GM12878 (cell line): ENCODE results near the gene NQO1. TPM values are rescaled to one million over a fixed set of nuclear protein-coding genes. Genes with fewer than 3 reads are reported as not detected.

Experiments used
- ATAC-seq: fragments of 200-7000 bp; cut with Tn5 transposase; 3 replicates; pipeline ENCODE4 v1.9.1; 2020; ENCODE audit warnings: mild to moderate bottlenecking, moderate library complexity
- BruUV-seq: library from RNA; stranded (reverse); fragments of 400-500 nt; replicated peaks from 2 replicates; lab custom pipeline; 2021; lab: Mats Ljungman, UMichigan
- CTCF ChIA-PET: fragments of 300-600 bp; sonication (Branson Sonifier 250); formaldehyde crosslinking; extraction: SDS; loops from one replicate; lab custom pipeline; 2021; ENCODE audit warnings: inconsistent platforms; lab: Yijun Ruan, JAX
- POLR2A ChIA-PET: fragments of 350-600 bp; formaldehyde crosslinking; extraction: SDS; loops from one replicate; lab custom pipeline; 2021; ENCODE audit warnings: inconsistent platforms; lab: Charles Lee
- RAD21 ChIA-PET: fragments of 300-600 bp; sonication (Branson Sonifier 250); formaldehyde crosslinking; loops from one replicate; lab custom pipeline; 2023; ENCODE audit warnings: antibody characterized with exemption; ENCODE audit not compliant: unreplicated experiment; lab: Charles Lee
- SMC1A ChIA-PET: fragments of 300-600 bp; sonication (Branson Sonifier 250); formaldehyde crosslinking; loops from one replicate; lab custom pipeline; 2023; ENCODE audit not compliant: unreplicated experiment, uncharacterized antibody; lab: Charles Lee
- DNase-seq: peaks from one replicate; pipeline ENCODE4 v3.0.0-alpha.2; 2011; ENCODE audit warnings: low read depth, low spot score
- FAIRE-seq: peaks from 3 replicates; lab custom pipeline; 2011; peaks lifted over from hg19 to GRCh38; lab: Jason Lieb, UNC
- H2AFZ ChIP-seq: 2 replicates; pipeline ENCODE4 v1.6.0; 2011; ENCODE audit warnings: low read depth, low read length, control low read depth; ENCODE audit not compliant: control insufficient read depth
- H3K27ac ChIP-seq: 2 replicates; pipeline ENCODE4 v1.5.1; 2011; ENCODE audit warnings: control low read depth; ENCODE audit not compliant: control insufficient read depth, insufficient read depth
- H3K27me3 ChIP-seq, 2 experiments: replicated peaks in 1 of 2; 2 replicates each; pipeline versions ENCODE4 v1.6.0 to v1.6.1; 2011; ENCODE audit warnings: low read length in 1 of 2; ENCODE audit not compliant: control insufficient read depth in 2 of 2, insufficient read depth in 2 of 2
- H3K36me3 ChIP-seq, 2 experiments: 2 replicates each; pipeline ENCODE4 v1.5.1; 2011; ENCODE audit warnings: low read length in 1 of 2; ENCODE audit not compliant: control insufficient read depth in 2 of 2, insufficient read depth in 2 of 2
- H3K4me1 ChIP-seq: 2 replicates; pipeline ENCODE4 v1.6.1; 2011; ENCODE audit warnings: mild to moderate bottlenecking, low read length, moderate library complexity, mixed read lengths; ENCODE audit not compliant: control insufficient read depth, insufficient read depth
- H3K4me2 ChIP-seq: 2 replicates; pipeline ENCODE4 v1.6.0; 2011; ENCODE audit warnings: control low read depth; ENCODE audit not compliant: control insufficient read depth, insufficient read depth
- H3K4me3 ChIP-seq: fragments of 200-600 bp; sonication (generic); 2 replicates; pipeline ENCODE4 v1.5.1; 2016
- H3K79me2 ChIP-seq: 2 replicates; pipeline ENCODE4 v1.6.0; 2011; ENCODE audit warnings: low read length; ENCODE audit not compliant: control insufficient read depth, insufficient read depth
- H3K9ac ChIP-seq: 2 replicates; pipeline ENCODE4 v1.8.0; 2011; ENCODE audit warnings: low read length, control low read depth, mixed read lengths; ENCODE audit not compliant: control insufficient read depth, insufficient read depth
- H3K9me3 ChIP-seq: replicated peaks from 3 replicates; pipeline ENCODE4 v1.5.1; 2011; ENCODE audit warnings: mild to moderate bottlenecking, low read length; ENCODE audit not compliant: control insufficient read depth, insufficient read depth
- H4K20me1 ChIP-seq: 2 replicates; pipeline ENCODE4 v1.6.0; 2011; ENCODE audit not compliant: control insufficient read depth, insufficient read depth
- BMI1 ChIP-seq: fragments of 450-650 bp; IDR thresholded peaks from 2 replicates; pipeline ENCODE4 v1.6.1; 2016; ENCODE audit warnings: mild to moderate bottlenecking, moderate library complexity, borderline replicate concordance
- CBFB ChIP-seq: IDR thresholded peaks from 2 replicates; pipeline ENCODE4 v1.6.1; 2016; ENCODE audit warnings: antibody characterized with exemption, low read depth
- CBX5 ChIP-seq: sonication (generic); IDR thresholded peaks from 2 replicates; pipeline ENCODE4 v1.6.1; 2016; ENCODE audit warnings: low read depth, moderate library complexity, mild to moderate bottlenecking, inconsistent platforms
- ESRRA ChIP-seq: IDR thresholded peaks from 2 replicates; pipeline ENCODE4 v1.6.1; 2012; ENCODE audit warnings: mild to moderate bottlenecking, low read length, improper control_type of control experiment
- EZH2 ChIP-seq: IDR thresholded peaks from 2 replicates; pipeline ENCODE4 v1.6.1; 2012; ENCODE audit warnings: low read depth, mild to moderate bottlenecking, control low read depth, inconsistent platforms, low read length, borderline replicate concordance; ENCODE audit not compliant: control insufficient read depth
- FOS ChIP-seq: IDR thresholded peaks from 3 replicates; pipeline ENCODE4 v1.6.1; 2011; ENCODE audit warnings: borderline replicate concordance; ENCODE audit not compliant: insufficient read length; ENCODE audit errors: extremely low read depth
- NR2F1 ChIP-seq: fragments of 450-650 bp; conservative IDR thresholded peaks from 2 replicates; pipeline ENCODE4 v1.6.1; 2017; ENCODE audit warnings: mild to moderate bottlenecking
- TCF7 ChIP-seq: IDR thresholded peaks from 2 replicates; pipeline ENCODE4 v1.6.1; 2014; ENCODE audit warnings: antibody characterized with exemption, borderline replicate concordance
- WGBS: methylation state at CpG from one replicate; pipeline ENCODE4 v1.1.6; 2016; ENCODE audit warnings: low lambda C conversion rate; ENCODE audit not compliant: insufficient replicate concordance, insufficient coverage; ENCODE audit errors: missing lambda C conversion rate; 5-methylcytosine and 5-hydroxymethylcytosine counted together
- in situ Hi-C: fragments of 300-500 bp; cut with MboI; formaldehyde crosslinking; loops from 9 replicates; pipeline ENCODE4 v1.14.3; 2018; ENCODE audit warnings: mixed read lengths
- intact Hi-C: fragments of 100-400 bp; cut with micrococcal nuclease; formaldehyde crosslinking; loops from one replicate; pipeline ENCODE4 v1.14.2; 2022; ENCODE audit not compliant: unreplicated experiment
- polyA plus RNA-seq, 11 experiments: library from polyadenylated mRNA; depleted of rRNA in 4 of 11; unstranded in 6 of 11; stranded (reverse) in 5 of 11; fragments of >200 nt; fragmentation: Nextera tagmentation in 4 of 11; fragmentation: Illumina TruSeq in 1 of 11; extraction: Ambion mirVana in 4 of 11; extraction: Trizol in 1 of 11; gene quantifications; 1 replicate in 1 of 11; 2 replicates in 10 of 11; pipeline versions ENCODE4 v1.2.1 to v1.2.3, GENCODE V29; 2011 to 2016; ENCODE audit warnings: inconsistent platforms in 2 of 11, missing spikeins in 2 of 11, low read depth in 1 of 11
- total RNA-seq, 4 experiments: library from RNA; depleted of rRNA in 3 of 4; stranded (reverse); fragments of >200 nt in 3 of 4; fragmentation: Illumina TruSeq in 1 of 4; extraction: Trizol in 1 of 4; gene quantifications; 2 replicates each; pipeline versions ENCODE4 v1.2.1 to v1.2.3, GENCODE V29; 2013 to 2021
- TF ChIP-seq, protein P1 (sequence below): fragments of 450-650 bp; IDR thresholded peaks from 2 replicates; pipeline ENCODE4 v1.6.1; 2018; ENCODE audit warnings: mild to moderate bottlenecking, low read depth, moderate library complexity; ENCODE audit not compliant: partially characterized antibody
- TF ChIP-seq, protein P2 (sequence below): fragments of 450-650 bp; IDR thresholded peaks from 2 replicates; pipeline ENCODE4 v1.6.1; 2017; ENCODE audit warnings: mild to moderate bottlenecking
- TF ChIP-seq, protein P3 (sequence below): fragments of 150-350 bp; IDR thresholded peaks from 2 replicates; pipeline ENCODE4 v1.6.1; 2016; ENCODE audit warnings: low read depth, low read length

The NQO1 gene
- total and polyA plus RNA-seq, 10 of the 15 experiments (the other 5 are each of a cell fraction or from before 2014, with no cell fraction given) = 24.6 to 84.9 (median 34.6) TPM

DNA sequence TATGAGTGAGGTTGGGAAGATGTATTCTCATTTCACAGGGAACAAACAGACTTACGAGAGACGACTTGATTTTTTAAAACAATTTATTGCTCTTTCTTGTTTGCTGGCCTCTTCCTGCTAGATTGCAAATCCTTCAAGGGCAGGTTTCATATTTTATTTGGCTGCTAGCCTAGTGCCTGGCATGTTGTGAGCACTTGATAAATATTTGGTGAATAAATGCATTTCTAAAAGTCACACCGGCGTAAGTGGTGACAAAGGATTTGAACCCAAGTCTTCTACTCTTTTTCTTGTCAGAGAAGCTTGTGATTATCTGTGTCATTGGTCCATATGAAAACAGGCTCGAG lies 37.2 kb upstream of the NQO1 start:
- RAD21 ChIA-PET = interaction anchor here (1.1 to 3.0 kb wide), 6 partner anchors 9 to 368 kb away, joined by 3 to 16 read pairs (median 6); partner anchors contain the start of gene NOB1
- H2AFZ ChIP-seq = no peak overlapping the region
- H4K20me1 ChIP-seq = no peaks in the 10 kb centered on the region
- intact Hi-C loops = no loop called here
- ATAC-seq (no peak), DNase-seq (no peak), FAIRE-seq (no peak)
- BruUV-seq = no TSS peak
- H3K79me2 ChIP-seq = peaks cover 23% of the 10 kb centered on the region
- no peak overlapping the region for H3K27ac ChIP-seq
- CTCF ChIA-PET = interaction anchor here (0.9 to 2.1 kb wide), 4 partner anchors 9 to 489 kb away, joined by 3 to 13 read pairs (median 9); partner anchors contain the start of genes EXOSC6 and NOB1
- peak overlapping the region; percentile 89; the same call in 1 of the 2 replicates for H3K4me3 ChIP-seq
- H3K9ac ChIP-seq = peak overlapping the region; percentile 91; the same call in 1 of the 2 replicates
- POLR2A ChIA-PET = interaction anchor here (1.0 to 2.4 kb wide), 3 partner anchors 8 to 616 kb away, joined by 3 to 12 read pairs (median 11); partner anchors contain the start of gene NOB1
- in situ Hi-C loops = no loop called here
- H3K4me2 ChIP-seq = peak overlapping the region; percentile 87
- H3K4me1 ChIP-seq = peaks cover 6% of the 10 kb centered on the region; the same call in 1 of the 2 replicates
- SMC1A ChIA-PET = interaction anchor here (1.0 to 2.8 kb wide), 7 partner anchors 9 to 380 kb away, joined by 3 to 16 read pairs (median 3); partner anchors contain the start of genes NOB1 and NQO1
- no peaks in the 10 kb centered on the region for H3K27me3 ChIP-seq
- no peaks in the 10 kb centered on the region for H3K9me3 ChIP-seq
- 87% methylated on average over 5 of the region's 5 CpGs for WGBS
- no peaks in the 10 kb centered on the region for H3K36me3 ChIP-seq
- TF ChIP-seq BMI1 (no peak), CBX5 (no peak), NR2F1 (no peak), CBFB (no peak), EZH2 (no peak), ESRRA (no peak), FOS (no peak), TCF7 (no peak)
- TF ChIP-seq, protein P1, sequence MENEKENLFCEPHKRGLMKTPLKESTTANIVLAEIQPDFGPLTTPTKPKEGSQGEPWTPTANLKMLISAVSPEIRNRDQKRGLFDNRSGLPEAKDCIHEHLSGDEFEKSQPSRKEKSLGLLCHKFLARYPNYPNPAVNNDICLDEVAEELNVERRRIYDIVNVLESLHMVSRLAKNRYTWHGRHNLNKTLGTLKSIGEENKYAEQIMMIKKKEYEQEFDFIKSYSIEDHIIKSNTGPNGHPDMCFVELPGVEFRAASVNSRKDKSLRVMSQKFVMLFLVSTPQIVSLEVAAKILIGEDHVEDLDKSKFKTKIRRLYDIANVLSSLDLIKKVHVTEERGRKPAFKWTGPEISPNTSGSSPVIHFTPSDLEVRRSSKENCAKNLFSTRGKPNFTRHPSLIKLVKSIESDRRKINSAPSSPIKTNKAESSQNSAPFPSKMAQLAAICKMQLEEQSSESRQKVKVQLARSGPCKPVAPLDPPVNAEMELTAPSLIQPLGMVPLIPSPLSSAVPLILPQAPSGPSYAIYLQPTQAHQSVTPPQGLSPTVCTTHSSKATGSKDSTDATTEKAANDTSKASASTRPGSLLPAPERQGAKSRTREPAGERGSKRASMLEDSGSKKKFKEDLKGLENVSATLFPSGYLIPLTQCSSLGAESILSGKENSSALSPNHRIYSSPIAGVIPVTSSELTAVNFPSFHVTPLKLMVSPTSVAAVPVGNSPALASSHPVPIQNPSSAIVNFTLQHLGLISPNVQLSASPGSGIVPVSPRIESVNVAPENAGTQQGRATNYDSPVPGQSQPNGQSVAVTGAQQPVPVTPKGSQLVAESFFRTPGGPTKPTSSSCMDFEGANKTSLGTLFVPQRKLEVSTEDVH = no peak
- TF ChIP-seq, protein P2, sequence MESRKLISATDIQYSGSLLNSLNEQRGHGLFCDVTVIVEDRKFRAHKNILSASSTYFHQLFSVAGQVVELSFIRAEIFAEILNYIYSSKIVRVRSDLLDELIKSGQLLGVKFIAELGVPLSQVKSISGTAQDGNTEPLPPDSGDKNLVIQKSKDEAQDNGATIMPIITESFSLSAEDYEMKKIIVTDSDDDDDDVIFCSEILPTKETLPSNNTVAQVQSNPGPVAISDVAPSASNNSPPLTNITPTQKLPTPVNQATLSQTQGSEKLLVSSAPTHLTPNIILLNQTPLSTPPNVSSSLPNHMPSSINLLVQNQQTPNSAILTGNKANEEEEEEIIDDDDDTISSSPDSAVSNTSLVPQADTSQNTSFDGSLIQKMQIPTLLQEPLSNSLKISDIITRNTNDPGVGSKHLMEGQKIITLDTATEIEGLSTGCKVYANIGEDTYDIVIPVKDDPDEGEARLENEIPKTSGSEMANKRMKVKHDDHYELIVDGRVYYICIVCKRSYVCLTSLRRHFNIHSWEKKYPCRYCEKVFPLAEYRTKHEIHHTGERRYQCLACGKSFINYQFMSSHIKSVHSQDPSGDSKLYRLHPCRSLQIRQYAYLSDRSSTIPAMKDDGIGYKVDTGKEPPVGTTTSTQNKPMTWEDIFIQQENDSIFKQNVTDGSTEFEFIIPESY = no peak
- TF ChIP-seq, protein P3, sequence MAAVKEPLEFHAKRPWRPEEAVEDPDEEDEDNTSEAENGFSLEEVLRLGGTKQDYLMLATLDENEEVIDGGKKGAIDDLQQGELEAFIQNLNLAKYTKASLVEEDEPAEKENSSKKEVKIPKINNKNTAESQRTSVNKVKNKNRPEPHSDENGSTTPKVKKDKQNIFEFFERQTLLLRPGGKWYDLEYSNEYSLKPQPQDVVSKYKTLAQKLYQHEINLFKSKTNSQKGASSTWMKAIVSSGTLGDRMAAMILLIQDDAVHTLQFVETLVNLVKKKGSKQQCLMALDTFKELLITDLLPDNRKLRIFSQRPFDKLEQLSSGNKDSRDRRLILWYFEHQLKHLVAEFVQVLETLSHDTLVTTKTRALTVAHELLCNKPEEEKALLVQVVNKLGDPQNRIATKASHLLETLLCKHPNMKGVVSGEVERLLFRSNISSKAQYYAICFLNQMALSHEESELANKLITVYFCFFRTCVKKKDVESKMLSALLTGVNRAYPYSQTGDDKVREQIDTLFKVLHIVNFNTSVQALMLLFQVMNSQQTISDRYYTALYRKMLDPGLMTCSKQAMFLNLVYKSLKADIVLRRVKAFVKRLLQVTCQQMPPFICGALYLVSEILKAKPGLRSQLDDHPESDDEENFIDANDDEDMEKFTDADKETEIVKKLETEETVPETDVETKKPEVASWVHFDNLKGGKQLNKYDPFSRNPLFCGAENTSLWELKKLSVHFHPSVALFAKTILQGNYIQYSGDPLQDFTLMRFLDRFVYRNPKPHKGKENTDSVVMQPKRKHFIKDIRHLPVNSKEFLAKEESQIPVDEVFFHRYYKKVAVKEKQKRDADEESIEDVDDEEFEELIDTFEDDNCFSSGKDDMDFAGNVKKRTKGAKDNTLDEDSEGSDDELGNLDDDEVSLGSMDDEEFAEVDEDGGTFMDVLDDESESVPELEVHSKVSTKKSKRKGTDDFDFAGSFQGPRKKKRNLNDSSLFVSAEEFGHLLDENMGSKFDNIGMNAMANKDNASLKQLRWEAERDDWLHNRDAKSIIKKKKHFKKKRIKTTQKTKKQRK = no peak
